AG04449 (cell line): ENCODE measurements around the gene OR5J2.

Source experiments
- CTCF ChIA-PET: fragments of 350-600 bp; formaldehyde crosslinking; extraction: SDS; loops from one replicate; lab custom pipeline; 2021; ENCODE audit warnings: antibody characterized with exemption; lab: Yijun Ruan, JAX
- POLR2A ChIA-PET: fragments of 400-600, 350-600 bp; formaldehyde crosslinking; extraction: SDS; loops from one replicate; lab custom pipeline; 2020; ENCODE audit warnings: antibody characterized with exemption, inconsistent platforms; lab: Yijun Ruan, JAX
- DNase-seq: peaks from one replicate; pipeline ENCODE4 v3.0.0-alpha.2; 2010; ENCODE audit warnings: low read depth, low spot score
- H3K4me3 ChIP-seq: 2 replicates; pipeline ENCODE4 v1.5.1; 2011; ENCODE audit warnings: low read depth, mild to moderate bottlenecking, control low read depth, low read length
- TF ChIP-seq, protein P1 (sequence below): IDR thresholded peaks from one replicate; pipeline ENCODE4 v1.5.1; 2011; ENCODE audit warnings: mild to moderate bottlenecking, moderate library complexity, low read length, control low read depth, inconsistent platforms; ENCODE audit not compliant: insufficient read depth; ENCODE audit errors: missing control alignments

OR5J2 gene

GRCh38 chr11:56172256-56172830 lies 4.1 kb upstream of the OR5J2 start:
- CTCF ChIA-PET = no interaction called here
- TF ChIP-seq, protein P1, sequence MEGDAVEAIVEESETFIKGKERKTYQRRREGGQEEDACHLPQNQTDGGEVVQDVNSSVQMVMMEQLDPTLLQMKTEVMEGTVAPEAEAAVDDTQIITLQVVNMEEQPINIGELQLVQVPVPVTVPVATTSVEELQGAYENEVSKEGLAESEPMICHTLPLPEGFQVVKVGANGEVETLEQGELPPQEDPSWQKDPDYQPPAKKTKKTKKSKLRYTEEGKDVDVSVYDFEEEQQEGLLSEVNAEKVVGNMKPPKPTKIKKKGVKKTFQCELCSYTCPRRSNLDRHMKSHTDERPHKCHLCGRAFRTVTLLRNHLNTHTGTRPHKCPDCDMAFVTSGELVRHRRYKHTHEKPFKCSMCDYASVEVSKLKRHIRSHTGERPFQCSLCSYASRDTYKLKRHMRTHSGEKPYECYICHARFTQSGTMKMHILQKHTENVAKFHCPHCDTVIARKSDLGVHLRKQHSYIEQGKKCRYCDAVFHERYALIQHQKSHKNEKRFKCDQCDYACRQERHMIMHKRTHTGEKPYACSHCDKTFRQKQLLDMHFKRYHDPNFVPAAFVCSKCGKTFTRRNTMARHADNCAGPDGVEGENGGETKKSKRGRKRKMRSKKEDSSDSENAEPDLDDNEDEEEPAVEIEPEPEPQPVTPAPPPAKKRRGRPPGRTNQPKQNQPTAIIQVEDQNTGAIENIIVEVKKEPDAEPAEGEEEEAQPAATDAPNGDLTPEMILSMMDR = no peak
- no peak overlapping the region for H3K4me3 ChIP-seq
- no peak for DNase-seq
- POLR2A ChIA-PET = no interaction called here

- POLR2A ChIA-PET = no interaction called here
- H3K4me3 ChIP-seq = no peak overlapping the region
- no peak for DNase-seq
- TF ChIP-seq, protein P1 = no peak
- CTCF ChIA-PET = no interaction called here
These were observed 7.0 kb downstream of the OR5J2 start for GRCh38 chr11:56183459-56183858.

DNA sequence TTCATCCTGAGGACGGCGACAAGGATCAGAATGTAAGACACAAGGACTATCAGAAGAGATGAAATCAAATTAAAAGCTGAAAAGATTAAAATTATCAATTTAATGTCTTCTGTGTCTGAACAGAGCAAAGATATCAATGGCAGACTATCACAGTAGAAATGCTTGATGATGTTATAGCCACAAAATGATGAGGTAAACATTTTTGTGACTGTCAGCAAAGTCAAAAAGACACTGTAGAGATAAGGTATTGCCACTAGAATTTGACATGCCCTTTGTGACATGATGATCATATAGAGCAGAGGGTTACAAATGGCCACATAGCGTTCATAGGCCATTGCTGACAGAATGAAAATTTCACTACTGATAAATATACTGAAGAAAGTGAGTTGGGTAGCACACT lies 12.2 kb downstream of the OR5J2 start:
- POLR2A ChIA-PET = no interaction called here
- TF ChIP-seq, protein P1 = no peak
- H3K4me3 ChIP-seq = no peak overlapping the region
- CTCF ChIA-PET = no interaction called here
- no peak for DNase-seq

DNA sequence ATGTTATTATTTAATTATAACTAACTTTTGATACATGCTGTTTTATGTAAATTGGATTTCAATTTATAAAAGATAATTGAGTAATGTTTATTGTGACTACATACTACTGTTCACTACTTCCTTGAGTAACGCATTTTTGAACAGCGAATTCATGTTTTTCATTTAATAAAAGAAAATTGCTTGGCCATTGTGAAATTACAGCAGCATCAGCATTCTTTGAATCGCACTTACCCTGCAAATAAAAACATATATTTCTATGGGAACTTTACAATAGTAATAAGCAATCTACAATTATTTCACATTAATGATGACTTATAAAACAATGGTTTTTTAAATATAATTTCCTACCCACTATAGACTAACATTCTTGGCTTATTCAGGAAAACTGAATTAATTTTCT lies 20.3 kb downstream of the OR5J2 start:
- ChIA-PET CTCF (no interaction called here), POLR2A (no interaction called here)
- DNase-seq = no peak
- TF ChIP-seq, protein P1 = no peak
- no peak overlapping the region for H3K4me3 ChIP-seq

GRCh38 chr11:56197367-56197766 lies 20.9 kb downstream of the OR5J2 start:
- no peak overlapping the region for H3K4me3 ChIP-seq
- TF ChIP-seq, protein P1 = no peak
- ChIA-PET CTCF (no interaction called here), POLR2A (no interaction called here)
- no peak for DNase-seq

- DNase-seq = no peak
- POLR2A ChIA-PET = no interaction called here
- TF ChIP-seq, protein P1 = no peak
- CTCF ChIA-PET = no interaction called here
- H3K4me3 ChIP-seq = no peak overlapping the region
These were observed 31.4 kb downstream of the OR5J2 start for GRCh38 chr11:56207790-56208189.
